ENCODE results near the gene ZNF22.

The ZNF22 gene

GRCh38 chr10:45000752-45001380, at the start of gene ZNF22:
Gene ZNF22 (plus strand): TSS chr10:45000923. CDS start chr10:45003369, 2,446 bp downstream.
- peak; percentile 96 for DNase-seq (ENCODE audit: low spot score)

- DNase-seq (ENCODE audit: low spot score): no peak
Measured at GRCh38 chr10:44951576-44952226, 49.0 kb upstream of the ZNF22 start.

GRCh38 chr10:44952779-44953231, 47.9 kb upstream of the ZNF22 start:
- no peak for DNase-seq (ENCODE audit: low spot score)

GRCh38 chr10:44954042-44954441, 46.7 kb upstream of the ZNF22 start:
- no peak for DNase-seq (ENCODE audit: low spot score)

- no peak for DNase-seq (ENCODE audit: low spot score)
Measured at GRCh38 chr10:44954962-44955361, 45.8 kb upstream of the ZNF22 start.

- DNase-seq (ENCODE audit: low spot score): no peak
Measured at GRCh38 chr10:44955413-44956070, 45.2 kb upstream of the ZNF22 start.

GRCh38 chr10:44956226-44956625, 44.5 kb upstream of the ZNF22 start:
- DNase-seq (ENCODE audit: low spot score): no peak

GRCh38 chr10:44956717-44957706, 43.7 kb upstream of the ZNF22 start:
- no peak for DNase-seq (ENCODE audit: low spot score)

GRCh38 chr10:44958196-44958897, 42.4 kb upstream of the ZNF22 start:
- no peak for DNase-seq (ENCODE audit: low spot score)

GRCh38 chr10:44958898-44959246, 41.9 kb upstream of the ZNF22 start:
- DNase-seq (ENCODE audit: low spot score): no peak

GRCh38 chr10:44959247-44960087, 41.3 kb upstream of the ZNF22 start, which contains the start of gene RASSF4:
Gene RASSF4 (plus strand): TSS chr10:44959802. CDS start chr10:44970203, 10,401 bp downstream.
- peak; percentile 100 for DNase-seq (ENCODE audit: low spot score)

- DNase-seq (ENCODE audit: low spot score): no peak
Measured at GRCh38 chr10:44960088-44960460, 40.6 kb upstream of the ZNF22 start.

- no peak for DNase-seq (ENCODE audit: low spot score)
Measured at GRCh38 chr10:44960482-44961229, 40.1 kb upstream of the ZNF22 start.

- DNase-seq (ENCODE audit: low spot score): no peak
Measured at GRCh38 chr10:44961230-44961571, 39.5 kb upstream of the ZNF22 start.

GRCh38 chr10:44961931-44962750, 38.6 kb upstream of the ZNF22 start:
- DNase-seq (ENCODE audit: low spot score): no peak

GRCh38 chr10:44962870-44963738, 37.6 kb upstream of the ZNF22 start:
- DNase-seq (ENCODE audit: low spot score): no peak

- DNase-seq (ENCODE audit: low spot score): no peak
Measured at GRCh38 chr10:44963772-44964633, 36.7 kb upstream of the ZNF22 start.

All from D341Med (cell line).